ENCODE data around the gene WDR73.

Gene WDR73

DNA sequence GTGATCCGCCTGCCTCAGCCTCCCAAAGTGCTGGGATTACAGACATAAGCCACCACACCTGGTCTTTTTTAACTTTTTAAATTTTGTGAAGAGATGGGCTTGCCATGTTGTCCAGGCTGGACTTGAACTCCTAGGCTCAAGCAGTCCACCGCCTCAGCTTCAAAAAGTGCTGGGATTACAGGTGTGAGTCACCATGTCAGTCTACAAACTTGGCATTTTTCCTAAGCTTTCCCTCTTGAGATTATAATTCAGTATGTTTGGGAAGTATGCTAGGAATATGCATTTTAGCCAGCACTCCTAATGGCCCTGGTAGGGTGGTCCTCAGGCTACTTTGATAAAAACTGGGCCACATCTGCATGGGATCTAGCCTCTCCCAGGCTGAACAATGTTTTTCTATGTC, 4.4 kb downstream of the WDR73 start:
- Histone ChIP-seq H2BK120ac (ENCODE audit: insufficient read depth, low read length, poor library complexity) (no peak overlapping the region), H3K4me1 (ENCODE audit: control insufficient read depth in 1 of 2, insufficient read depth in 2 of 2, low read length in 2 of 2) (peaks cover 5% of the 10 kb centered on the region in 2 experiments), H3K27ac (ENCODE audit: low read depth, low read length) (no peak overlapping the region), H3K79me2 (ENCODE audit: control insufficient read depth, insufficient read depth, low read length, poor library complexity) (peaks cover 6% of the 10 kb centered on the region), H3K27me3 (ENCODE audit: insufficient read depth, low read length) (no peaks in the 10 kb centered on the region), H3K4ac (ENCODE audit: low read depth, low read length) (no peak overlapping the region), H3K4me2 (ENCODE audit: low read length) (no peak overlapping the region), H3K4me3 (ENCODE audit: low read depth, low read length) (no peak overlapping the region), H3K18ac (ENCODE audit: low read length) (no peak overlapping the region), H3K9me3 (ENCODE audit: insufficient read depth, low read depth, low read length) (no peaks in the 10 kb centered on the region), H3K36me3 (ENCODE audit: control insufficient read depth in 1 of 2, insufficient read depth in 2 of 2, low read length in 2 of 2) (peaks cover 39 to 51% of the 10 kb centered on the region in 2 experiments), H3K23ac (ENCODE audit: low read length) (no peak overlapping the region), H2BK12ac (ENCODE audit: low read length) (no peak overlapping the region), H2AK5ac (ENCODE audit: low read length) (no peak overlapping the region), H4K12ac (ENCODE audit: low read depth, low read length) (no peak overlapping the region), H4K91ac (ENCODE audit: low read depth, low read length) (no peak overlapping the region), H3K79me1 (ENCODE audit: low read length) (peaks cover 4% of the 10 kb centered on the region), H2AFZ (ENCODE audit: insufficient read depth, low read length, poor library complexity) (no peak overlapping the region), H2BK5ac (ENCODE audit: low read depth, low read length, poor library complexity) (no peak overlapping the region), H3K9ac (ENCODE audit: low read length) (no peak overlapping the region), H4K8ac (ENCODE audit: low read depth, low read length) (no peak overlapping the region), H3K14ac (ENCODE audit: low read length) (no peak overlapping the region)
- WGBS (ENCODE audit: extremely low coverage, insufficient coverage, insufficient read length), result no CpG with 5 or more reads among the region's 2 CpGs
- DNase-seq, result no peak

- Histone ChIP-seq H2BK5ac (ENCODE audit: low read depth, low read length, poor library complexity) (no peak overlapping the region), H4K91ac (ENCODE audit: low read depth, low read length) (no peak overlapping the region), H3K14ac (ENCODE audit: low read length) (no peak overlapping the region), H2AFZ (ENCODE audit: insufficient read depth, low read length, poor library complexity) (no peak overlapping the region), H3K9ac (ENCODE audit: low read length) (no peak overlapping the region), H4K12ac (ENCODE audit: low read depth, low read length) (no peak overlapping the region), H3K4me2 (ENCODE audit: low read length) (no peak overlapping the region), H3K9me3 (ENCODE audit: insufficient read depth, low read depth, low read length) (no peaks in the 10 kb centered on the region), H2BK120ac (ENCODE audit: insufficient read depth, low read length, poor library complexity) (no peak overlapping the region), H3K27me3 (ENCODE audit: insufficient read depth, low read length) (no peaks in the 10 kb centered on the region), H4K8ac (ENCODE audit: low read depth, low read length) (no peak overlapping the region), H2AK5ac (ENCODE audit: low read length) (no peak overlapping the region), H3K4me3 (ENCODE audit: low read depth, low read length) (no peak overlapping the region), H3K23ac (ENCODE audit: low read length) (no peak overlapping the region), H3K4ac (ENCODE audit: low read depth, low read length) (no peak overlapping the region), H3K79me1 (ENCODE audit: low read length) (no peaks in the 10 kb centered on the region), H3K36me3 (ENCODE audit: control insufficient read depth in 1 of 2, insufficient read depth in 2 of 2, low read length in 2 of 2) (peaks cover 46 to 58% of the 10 kb centered on the region in 2 experiments), H3K4me1 (ENCODE audit: control insufficient read depth in 1 of 2, insufficient read depth in 2 of 2, low read length in 2 of 2) (peaks cover 2 to 3% of the 10 kb centered on the region in 2 experiments), H3K79me2 (ENCODE audit: control insufficient read depth, insufficient read depth, low read length, poor library complexity) (peaks cover under 1% of the 10 kb centered on the region), H3K27ac (ENCODE audit: low read depth, low read length) (no peak overlapping the region), H3K18ac (ENCODE audit: low read length) (no peak overlapping the region), H2BK12ac (ENCODE audit: low read length) (no peak overlapping the region)
- DNase-seq, result no peak
- no CpG with 5 or more reads among the region's 3 CpGs for WGBS (ENCODE audit: extremely low coverage, insufficient coverage, insufficient read length)
Observed at GRCh38 chr15:84648539-84648938, 5.5 kb downstream of the WDR73 start.

DNA sequence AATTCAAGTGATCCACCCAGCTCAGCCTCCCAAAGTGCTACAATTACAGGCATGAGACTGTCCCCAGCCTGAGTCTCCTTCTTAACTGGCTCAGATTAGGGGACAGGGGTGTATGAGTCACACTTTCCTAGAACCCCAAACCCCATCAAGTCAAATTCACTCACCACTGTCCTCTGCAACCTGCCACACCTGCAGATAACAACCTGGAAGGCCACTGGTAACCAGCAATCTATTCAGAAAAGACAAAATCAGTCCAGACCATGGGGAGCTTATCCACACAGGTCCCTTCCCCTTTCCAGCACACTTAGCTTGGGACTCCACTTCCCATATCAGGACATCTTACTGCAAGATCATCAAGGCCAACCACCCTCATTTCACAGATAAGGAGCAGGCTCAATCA, 6.4 kb downstream of the WDR73 start:
- Histone ChIP-seq H2AFZ (ENCODE audit: insufficient read depth, low read length, poor library complexity) (no peak overlapping the region), H3K36me3 (ENCODE audit: control insufficient read depth in 1 of 2, insufficient read depth in 2 of 2, low read length in 2 of 2) (peaks cover 47 to 63% of the 10 kb centered on the region in 2 experiments), H3K79me2 (ENCODE audit: control insufficient read depth, insufficient read depth, low read length, poor library complexity) (no peaks in the 10 kb centered on the region), H4K12ac (ENCODE audit: low read depth, low read length) (no peak overlapping the region), H3K9ac (ENCODE audit: low read length) (no peak overlapping the region), H4K8ac (ENCODE audit: low read depth, low read length) (no peak overlapping the region), H3K9me3 (ENCODE audit: insufficient read depth, low read depth, low read length) (no peaks in the 10 kb centered on the region), H3K4me2 (ENCODE audit: low read length) (no peak overlapping the region), H3K27me3 (ENCODE audit: insufficient read depth, low read length) (no peaks in the 10 kb centered on the region), H2BK120ac (ENCODE audit: insufficient read depth, low read length, poor library complexity) (no peak overlapping the region), H2BK12ac (ENCODE audit: low read length) (no peak overlapping the region), H3K23ac (ENCODE audit: low read length) (no peak overlapping the region), H3K14ac (ENCODE audit: low read length) (no peak overlapping the region), H3K79me1 (ENCODE audit: low read length) (no peaks in the 10 kb centered on the region), H3K4me3 (ENCODE audit: low read depth, low read length) (no peak overlapping the region), H2BK5ac (ENCODE audit: low read depth, low read length, poor library complexity) (no peak overlapping the region), H2AK5ac (ENCODE audit: low read length) (no peak overlapping the region), H3K4ac (ENCODE audit: low read depth, low read length) (no peak overlapping the region), H3K4me1 (ENCODE audit: control insufficient read depth in 1 of 2, insufficient read depth in 2 of 2, low read length in 2 of 2) (no peaks in the 10 kb centered on the region), H4K91ac (ENCODE audit: low read depth, low read length) (no peak overlapping the region), H3K27ac (ENCODE audit: low read depth, low read length) (no peak overlapping the region), H3K18ac (ENCODE audit: low read length) (no peak overlapping the region)
- no peak for DNase-seq

GRCh38 chr15:84645997-84646396, 8.1 kb downstream of the WDR73 start:
- Histone ChIP-seq H3K79me1 (ENCODE audit: low read length) (no peaks in the 10 kb centered on the region), H3K4me3 (ENCODE audit: low read depth, low read length) (no peak overlapping the region), H2BK120ac (ENCODE audit: insufficient read depth, low read length, poor library complexity) (no peak overlapping the region), H4K91ac (ENCODE audit: low read depth, low read length) (no peak overlapping the region), H3K18ac (ENCODE audit: low read length) (no peak overlapping the region), H2BK5ac (ENCODE audit: low read depth, low read length, poor library complexity) (no peak overlapping the region), H3K23ac (ENCODE audit: low read length) (no peak overlapping the region), H2AK5ac (ENCODE audit: low read length) (no peak overlapping the region), H3K4ac (ENCODE audit: low read depth, low read length) (no peak overlapping the region), H3K27ac (ENCODE audit: low read depth, low read length) (no peak overlapping the region), H4K12ac (ENCODE audit: low read depth, low read length) (no peak overlapping the region), H3K4me1 (ENCODE audit: control insufficient read depth in 1 of 2, insufficient read depth in 2 of 2, low read length in 2 of 2) (no peaks in the 10 kb centered on the region), H3K79me2 (ENCODE audit: control insufficient read depth, insufficient read depth, low read length, poor library complexity) (no peaks in the 10 kb centered on the region), H3K27me3 (ENCODE audit: insufficient read depth, low read length) (no peaks in the 10 kb centered on the region), H3K9ac (ENCODE audit: low read length) (no peak overlapping the region), H2AFZ (ENCODE audit: insufficient read depth, low read length, poor library complexity) (no peak overlapping the region), H3K4me2 (ENCODE audit: low read length) (no peak overlapping the region), H3K36me3 (ENCODE audit: control insufficient read depth in 1 of 2, insufficient read depth in 2 of 2, low read length in 2 of 2) (peaks cover 59 to 69% of the 10 kb centered on the region in 2 experiments), H3K9me3 (ENCODE audit: insufficient read depth, low read depth, low read length) (no peaks in the 10 kb centered on the region), H2BK12ac (ENCODE audit: low read length) (no peak overlapping the region), H3K14ac (ENCODE audit: low read length) (no peak overlapping the region), H4K8ac (ENCODE audit: low read depth, low read length) (no peak overlapping the region)
- no CpG with 5 or more reads among the region's 10 CpGs for WGBS (ENCODE audit: extremely low coverage, insufficient coverage, insufficient read length)
- DNase-seq, result no peak
